GM23248 (cell line): ENCODE measurements around the gene TMEM164.

Experiments
- EZH2 ChIP-seq: fragments of 200-600 bp; sonication (generic); IDR thresholded peaks from 2 replicates; pipeline ENCODE4 v1.6.1; 2018; ENCODE audit warnings: antibody characterized with exemption, mild to moderate bottlenecking; ENCODE audit not compliant: insufficient read depth, poor library complexity, severe bottlenecking
- EZH2phosphoT487 ChIP-seq: fragments of 200-600 bp; sonication (generic); IDR thresholded peaks from 2 replicates; pipeline ENCODE4 v1.6.1; 2018; ENCODE audit warnings: antibody characterized with exemption, moderate library complexity, mild to moderate bottlenecking, low read depth; ENCODE audit not compliant: insufficient read depth

DNA sequence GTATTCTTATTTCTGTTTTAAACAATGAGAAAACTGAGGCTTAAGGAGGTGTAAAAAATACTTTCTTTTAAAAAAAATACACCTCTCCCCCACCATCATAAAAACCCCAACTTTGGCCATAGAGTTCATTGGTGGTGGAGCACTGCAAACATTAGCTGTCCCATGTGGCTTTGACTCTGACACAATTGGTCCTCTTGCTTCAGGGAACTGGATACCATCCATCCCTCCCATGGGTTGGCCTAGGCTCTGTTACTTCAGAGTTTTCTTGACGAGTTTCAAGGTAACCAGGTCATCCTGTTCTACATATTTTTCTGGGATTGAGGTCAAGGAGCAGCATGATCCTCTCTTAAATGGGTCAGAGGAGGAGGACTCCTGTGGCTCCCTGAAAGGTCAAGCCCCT, 50.5 kb downstream of the TMEM164 start:
- TF ChIP-seq EZH2 = no peak
- TF ChIP-seq EZH2phosphoT487 = no peak
